Renal pelvis (tissue), 12 donors: ENCODE data around the gene TRAK1. TPM values are rescaled to one million over a fixed set of nuclear protein-coding genes. Genes with fewer than 3 reads are reported as not detected.
A peak's percentile ranks its signal among the peaks of the same experiment; 100 is the strongest.
"Not testable (repeated sequence)": the region's sequence is repeated elsewhere in the genome, so short reads cannot be mapped to it uniquely, and the experiment has no call there.

Source experiments
- DNase-seq: peaks from one replicate; pipeline ENCODE4 v3.0.0-alpha.2; 2013
- long read RNA-seq, 16 experiments: transcript quantifications; one replicate each; lab custom pipeline, GENCODE V29; 2026
- polyA plus RNA-seq, 3 donors: library from polyadenylated mRNA; unstranded; fragments of 120-200 nt; gene quantifications; one replicate each; pipeline ENCODE4 v1.2.1, GENCODE V29; 2013; ENCODE audit not compliant: insufficient read length in 3 of 3

The TRAK1 gene, protein sequence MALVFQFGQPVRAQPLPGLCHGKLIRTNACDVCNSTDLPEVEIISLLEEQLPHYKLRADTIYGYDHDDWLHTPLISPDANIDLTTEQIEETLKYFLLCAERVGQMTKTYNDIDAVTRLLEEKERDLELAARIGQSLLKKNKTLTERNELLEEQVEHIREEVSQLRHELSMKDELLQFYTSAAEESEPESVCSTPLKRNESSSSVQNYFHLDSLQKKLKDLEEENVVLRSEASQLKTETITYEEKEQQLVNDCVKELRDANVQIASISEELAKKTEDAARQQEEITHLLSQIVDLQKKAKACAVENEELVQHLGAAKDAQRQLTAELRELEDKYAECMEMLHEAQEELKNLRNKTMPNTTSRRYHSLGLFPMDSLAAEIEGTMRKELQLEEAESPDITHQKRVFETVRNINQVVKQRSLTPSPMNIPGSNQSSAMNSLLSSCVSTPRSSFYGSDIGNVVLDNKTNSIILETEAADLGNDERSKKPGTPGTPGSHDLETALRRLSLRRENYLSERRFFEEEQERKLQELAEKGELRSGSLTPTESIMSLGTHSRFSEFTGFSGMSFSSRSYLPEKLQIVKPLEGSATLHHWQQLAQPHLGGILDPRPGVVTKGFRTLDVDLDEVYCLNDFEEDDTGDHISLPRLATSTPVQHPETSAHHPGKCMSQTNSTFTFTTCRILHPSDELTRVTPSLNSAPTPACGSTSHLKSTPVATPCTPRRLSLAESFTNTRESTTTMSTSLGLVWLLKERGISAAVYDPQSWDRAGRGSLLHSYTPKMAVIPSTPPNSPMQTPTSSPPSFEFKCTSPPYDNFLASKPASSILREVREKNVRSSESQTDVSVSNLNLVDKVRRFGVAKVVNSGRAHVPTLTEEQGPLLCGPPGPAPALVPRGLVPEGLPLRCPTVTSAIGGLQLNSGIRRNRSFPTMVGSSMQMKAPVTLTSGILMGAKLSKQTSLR
- 10 to 100 TPM; 41.5 to 51.4 (median 51.4) TPM for polyA plus RNA-seq
- long read RNA-seq, donor 1, full-length matches to known transcripts = 2 of 7 reads
- long read RNA-seq, donor 1, partial matches to known transcripts = 5 of 7 reads
- long read RNA-seq, donor 1, other reads (novel, unspliced or antisense) = 0 of 7 reads
- long read RNA-seq, donor 2 = 0 reads
- long read RNA-seq, donor 3 = 0 reads
- long read RNA-seq, donor 4, full-length matches to known transcripts = 1 of 1 reads
- long read RNA-seq, donor 4, partial matches to known transcripts = 0 of 1 reads
- long read RNA-seq, donor 4, other reads (novel, unspliced or antisense) = 0 of 1 reads
- long read RNA-seq, donor 5 = 0 reads
- long read RNA-seq, donor 6, full-length matches to known transcripts = 2 of 15 reads
- long read RNA-seq, donor 6, partial matches to known transcripts = 13 of 15 reads
- long read RNA-seq, donor 6, other reads (novel, unspliced or antisense) = 0 of 15 reads
- long read RNA-seq, donor 7, full-length matches to known transcripts = 4 of 4 reads
- long read RNA-seq, donor 7, partial matches to known transcripts = 0 of 4 reads
- long read RNA-seq, donor 7, other reads (novel, unspliced or antisense) = 0 of 4 reads
- long read RNA-seq, donor 8 = 0 reads
- long read RNA-seq, donor 9, full-length matches to known transcripts = 1 of 6 reads
- long read RNA-seq, donor 9, partial matches to known transcripts = 5 of 6 reads
- long read RNA-seq, donor 9, other reads (novel, unspliced or antisense) = 0 of 6 reads
- long read RNA-seq, donor 10, partial matches to known transcripts = 11 of 11 reads
- long read RNA-seq, donor 10, other reads (novel, unspliced or antisense) = 0 of 11 reads
- long read RNA-seq, donor 11 = 0 reads
- long read RNA-seq, donor 12, full-length matches to known transcripts = 2 of 2 reads
- long read RNA-seq, donor 12, partial matches to known transcripts = 0 of 2 reads
- long read RNA-seq, donor 12, other reads (novel, unspliced or antisense) = 0 of 2 reads
- long read RNA-seq, donor 13, partial matches to known transcripts = 19 of 19 reads
- long read RNA-seq, donor 13, other reads (novel, unspliced or antisense) = 0 of 19 reads
- long read RNA-seq, donor 14 = 0 reads
- long read RNA-seq, donor 15, full-length matches to known transcripts = 7 of 24 reads
- long read RNA-seq, donor 15, partial matches to known transcripts = 17 of 24 reads
- long read RNA-seq, donor 15, other reads (novel, unspliced or antisense) = 0 of 24 reads
- long read RNA-seq, donor 16, partial matches to known transcripts = 5 of 5 reads
- long read RNA-seq, donor 16, other reads (novel, unspliced or antisense) = 0 of 5 reads

DNA sequence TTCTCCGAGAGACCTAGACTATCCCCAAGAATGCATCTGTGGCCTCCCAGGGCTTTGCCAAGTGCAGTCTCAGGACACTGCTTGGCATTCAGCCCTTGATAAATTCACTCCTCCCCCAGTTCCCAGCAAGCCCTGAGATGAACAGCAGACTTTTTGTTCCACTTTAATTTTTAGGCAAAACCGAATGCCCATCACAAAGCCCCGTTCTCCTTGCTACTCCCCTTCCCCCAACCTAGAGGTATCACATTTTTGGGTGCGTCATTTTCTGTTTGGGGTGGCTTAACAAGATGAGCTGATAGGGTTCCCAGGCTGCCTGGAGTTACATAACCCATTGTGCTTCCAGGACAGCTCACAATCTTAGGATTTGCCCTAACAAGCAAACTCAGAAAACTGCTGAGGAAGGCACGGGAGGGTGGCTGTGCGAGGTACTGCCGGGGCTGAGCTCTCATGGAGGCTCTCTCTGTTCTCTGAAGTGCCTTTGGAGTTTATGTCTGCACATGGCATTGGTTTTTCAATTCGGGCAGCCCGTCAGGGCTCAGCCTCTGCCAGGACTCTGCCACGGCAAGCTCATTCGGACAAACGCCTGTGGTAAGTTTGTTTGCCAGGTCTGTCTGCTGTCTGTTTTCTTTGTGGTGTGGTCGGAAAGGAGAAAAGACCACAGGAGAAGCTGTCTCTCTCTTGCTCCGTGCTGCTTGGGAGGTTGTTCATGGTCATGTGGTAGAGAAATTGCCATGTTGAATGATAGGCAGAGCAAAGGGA, at the start of gene TRAK1:
TRAK1 (plus strand) TSS at position 385 of the 759 bp plus-strand sequence; CDS start at position 498, 113 bp downstream.
- DNase-seq = no peak

DNA sequence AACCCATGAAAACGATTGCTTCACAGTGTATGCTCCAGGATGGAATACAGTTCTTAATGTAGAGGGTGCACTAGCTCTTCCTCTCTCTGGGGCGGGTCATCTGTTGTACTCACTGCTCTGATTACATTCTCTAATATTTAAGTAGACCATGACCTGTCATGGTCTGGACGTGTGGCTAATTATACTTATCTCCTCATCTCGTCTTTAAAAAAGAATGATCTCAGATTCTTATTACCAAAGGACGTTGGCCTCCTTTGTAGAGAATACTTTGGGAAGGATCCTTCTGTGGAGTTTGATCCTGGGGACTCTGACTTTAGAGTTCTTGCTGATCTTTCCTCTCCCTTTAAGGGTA, 48.4 kb upstream of the TRAK1 start:
- no peak for DNase-seq

DNA sequence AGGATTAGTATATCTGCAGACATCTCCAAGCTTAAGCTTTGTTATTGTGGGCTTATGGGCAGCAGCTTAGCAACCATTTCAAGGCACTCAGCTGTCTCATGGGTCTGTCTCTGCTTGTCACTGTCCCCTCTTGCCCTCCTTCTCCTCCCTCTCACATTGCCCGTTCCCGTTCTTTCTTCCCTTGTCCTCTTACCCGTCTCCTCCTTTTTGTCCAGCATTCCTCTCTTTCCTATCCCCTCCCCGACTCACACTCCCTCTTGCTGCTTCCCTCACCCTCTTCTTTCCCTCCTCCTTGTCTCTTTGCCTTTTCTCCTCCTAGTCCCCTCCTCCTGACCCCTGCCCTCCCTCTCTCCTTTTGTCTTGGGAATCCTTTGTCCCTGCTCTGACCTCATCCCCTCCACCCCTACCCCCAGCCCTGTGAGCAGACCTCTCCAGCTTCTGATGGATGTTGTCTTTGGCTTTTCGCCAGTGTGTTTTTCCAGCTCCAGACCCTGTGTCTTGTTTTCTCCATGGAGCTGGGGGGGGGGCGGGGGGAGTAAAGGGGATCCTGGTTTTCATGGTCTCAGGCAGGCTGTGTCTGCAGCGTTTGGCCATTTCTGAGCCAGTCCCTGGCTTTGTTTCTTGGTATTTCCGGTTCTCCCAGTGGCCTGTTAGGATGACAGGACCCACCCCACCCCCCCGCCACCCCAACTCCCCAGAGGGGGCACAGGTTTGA, 47.9 kb upstream of the TRAK1 start:
- DNase-seq = peak; percentile 94

DNA sequence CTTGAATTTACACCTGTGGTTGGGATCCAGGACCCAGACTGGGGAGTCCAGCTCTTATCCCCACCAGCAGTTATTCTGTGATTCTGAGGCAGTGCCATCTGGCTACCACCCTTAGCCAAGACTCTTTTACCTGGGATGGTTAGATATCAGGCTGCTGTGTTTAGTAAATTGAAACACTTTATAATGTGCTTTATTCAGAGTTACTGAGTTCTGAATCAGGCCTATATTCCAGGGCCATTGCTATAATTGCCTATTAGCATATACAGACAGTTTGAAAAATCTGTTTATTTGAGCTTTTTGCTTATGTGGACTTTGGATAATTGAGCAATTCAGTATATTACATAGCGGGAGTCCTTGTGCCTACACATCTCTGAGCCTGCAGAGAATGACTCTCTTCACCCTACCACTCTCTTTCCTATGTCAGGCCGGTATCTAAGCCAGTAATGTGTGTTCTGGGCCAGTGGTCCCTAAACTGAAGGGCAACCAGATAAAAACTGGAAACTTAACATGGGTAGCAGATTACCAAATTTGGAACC, 45.4 kb upstream of the TRAK1 start:
- DNase-seq = no peak

DNA sequence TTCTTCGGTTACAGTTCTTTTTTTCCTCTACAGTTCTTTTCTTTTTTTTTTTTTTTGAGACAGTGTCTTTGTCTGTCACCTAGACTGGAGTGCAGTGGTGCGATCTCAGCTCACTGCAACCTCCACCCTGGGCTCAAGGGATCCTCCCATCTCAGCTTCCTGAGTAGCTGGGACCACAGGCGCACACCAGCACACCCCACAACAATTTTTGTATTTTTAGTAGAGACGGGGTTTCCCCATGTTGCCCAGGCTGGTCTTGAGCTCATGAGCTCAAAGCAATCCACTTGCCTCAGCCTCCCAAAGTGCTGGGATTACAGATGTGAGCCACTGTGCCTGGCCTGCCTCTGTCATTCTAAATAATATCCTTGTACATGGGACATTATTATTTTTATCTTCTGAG, 42.6 kb upstream of the TRAK1 start:
- DNase-seq = not testable (repeated sequence)

DNA sequence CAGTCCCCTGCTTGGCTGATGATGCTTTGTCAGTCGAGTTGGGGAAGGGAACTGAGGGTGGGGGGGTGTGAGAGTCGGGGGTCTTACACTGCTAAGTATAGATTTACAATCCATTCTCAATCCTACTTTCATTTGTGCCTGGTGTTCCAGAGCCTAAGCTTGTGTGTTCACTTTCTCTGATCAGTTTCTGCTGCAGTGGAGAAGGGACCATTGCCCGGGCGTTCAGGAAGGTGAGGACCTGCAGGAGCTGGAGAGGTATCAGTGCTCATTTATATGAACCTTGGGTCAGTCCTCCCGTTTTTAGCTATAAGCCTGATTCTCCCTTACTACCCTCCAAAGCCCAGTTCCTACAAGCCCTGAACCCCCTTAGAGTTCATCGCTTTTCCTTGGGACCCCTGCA, 41.0 kb upstream of the TRAK1 start:
- DNase-seq = no peak

DNA sequence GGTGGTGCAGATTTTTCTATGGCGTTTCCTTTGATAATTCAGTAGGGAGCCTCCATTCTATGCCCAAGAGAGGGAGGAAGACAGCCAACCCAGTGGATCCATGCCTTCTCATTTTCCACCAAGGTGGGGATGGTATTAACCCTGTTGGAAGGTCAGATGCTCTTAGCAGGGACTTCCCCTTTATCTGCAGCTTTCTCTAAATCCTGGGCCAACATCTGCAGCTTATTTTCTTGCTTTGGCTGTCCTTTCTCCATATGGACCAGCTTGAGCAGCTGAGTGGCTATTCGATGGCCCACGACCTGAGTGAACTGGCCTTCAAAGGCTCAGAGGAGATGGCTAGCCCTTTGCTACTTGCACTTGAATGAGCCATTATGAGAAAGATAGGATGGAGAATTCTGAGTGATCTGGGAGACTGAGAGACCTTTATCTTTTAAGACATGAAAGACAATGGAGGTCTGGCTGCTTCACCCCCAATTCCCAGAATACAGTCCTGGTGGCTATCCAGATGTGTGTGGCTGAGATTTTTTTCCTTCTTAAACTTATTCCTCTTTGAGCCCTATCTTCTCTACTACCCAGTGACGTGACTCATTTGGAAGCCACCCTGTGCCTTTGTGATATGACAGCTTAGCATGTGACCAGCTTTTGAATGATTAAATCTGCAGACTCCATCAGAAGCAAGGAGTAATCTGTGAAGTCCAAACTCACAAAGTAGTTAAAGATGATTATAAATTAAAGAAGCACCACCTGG, 39.6 kb upstream of the TRAK1 start:
- no peak for DNase-seq

DNA sequence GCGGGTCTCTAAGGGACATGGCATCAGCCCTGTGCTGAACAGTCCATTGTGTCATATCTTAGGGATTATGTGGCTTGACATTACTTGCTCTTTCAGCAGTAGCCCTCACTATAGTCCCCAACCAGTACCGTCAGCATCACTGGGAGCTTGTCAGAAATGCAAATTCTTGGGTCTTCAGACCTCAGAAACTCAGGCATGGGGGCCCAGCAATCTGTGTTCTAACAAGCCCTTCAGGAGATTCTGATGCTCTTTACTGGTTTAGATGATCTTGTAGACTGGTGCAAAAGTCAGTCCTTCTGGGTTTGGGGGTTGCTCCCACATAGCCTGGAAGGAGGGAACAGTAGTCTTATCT, 39.0 kb upstream of the TRAK1 start:
- no peak for DNase-seq

DNA sequence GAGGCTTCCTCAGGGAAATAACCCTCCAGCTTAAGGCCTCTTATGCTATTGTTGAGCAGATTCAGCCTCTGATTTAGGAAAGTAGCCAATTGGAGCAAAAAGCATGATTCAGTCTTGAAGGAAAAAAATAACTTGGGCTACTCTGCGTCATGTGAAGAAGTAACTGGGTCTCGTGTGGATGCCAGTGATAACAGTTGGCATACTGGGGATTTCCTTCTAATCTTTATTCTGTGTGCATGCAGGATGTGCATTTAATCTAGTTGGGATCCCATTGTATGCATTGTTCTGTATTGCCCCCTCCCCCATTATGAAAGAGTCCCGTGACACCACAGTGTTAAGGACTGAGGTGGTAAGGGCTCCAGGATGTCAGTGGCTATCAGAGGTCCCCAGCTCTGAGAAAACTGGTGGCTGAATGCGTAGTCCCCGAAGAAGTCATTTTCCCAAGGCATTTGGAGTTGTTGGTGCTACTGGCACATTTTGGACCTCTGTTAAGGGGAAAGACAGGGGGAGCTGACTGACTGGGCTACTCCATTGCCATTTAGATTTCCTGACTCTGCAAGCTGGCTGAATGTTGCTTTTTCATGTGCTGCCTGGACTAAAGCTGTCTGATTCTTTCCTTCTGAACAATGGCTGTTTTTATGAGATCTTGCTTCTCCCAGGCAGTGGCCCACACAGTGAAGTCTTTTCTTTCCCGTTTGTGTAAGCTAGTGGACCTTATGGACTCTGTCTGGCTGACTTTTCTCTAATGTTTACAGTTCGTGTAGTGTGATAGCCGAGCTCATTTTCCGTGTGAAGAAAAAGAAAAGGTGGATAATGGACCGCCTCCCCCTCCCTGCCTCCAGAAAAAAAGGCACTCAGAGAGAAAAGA, 38.4 kb upstream of the TRAK1 start:
- peak; percentile 55 for DNase-seq

DNA sequence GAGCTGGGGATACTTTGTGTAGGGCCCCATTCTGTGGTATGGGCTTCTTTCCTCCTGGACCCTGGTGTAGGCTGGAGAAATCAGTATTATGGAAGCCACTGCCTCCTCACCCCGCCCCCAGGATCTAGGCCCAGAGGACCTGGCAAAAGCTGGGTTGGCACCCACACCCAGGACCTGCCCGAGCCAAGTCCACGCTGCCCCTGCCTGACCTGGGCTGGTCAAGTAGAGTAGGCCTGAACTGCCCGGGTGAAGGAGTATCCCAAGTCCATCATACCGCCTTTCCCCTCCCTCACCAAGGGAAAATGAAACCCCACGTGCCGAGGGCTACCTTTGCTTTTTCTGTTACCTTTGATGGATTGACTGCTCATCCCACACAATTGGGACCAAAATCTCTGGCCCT, 37.7 kb upstream of the TRAK1 start:
- no peak for DNase-seq

DNA sequence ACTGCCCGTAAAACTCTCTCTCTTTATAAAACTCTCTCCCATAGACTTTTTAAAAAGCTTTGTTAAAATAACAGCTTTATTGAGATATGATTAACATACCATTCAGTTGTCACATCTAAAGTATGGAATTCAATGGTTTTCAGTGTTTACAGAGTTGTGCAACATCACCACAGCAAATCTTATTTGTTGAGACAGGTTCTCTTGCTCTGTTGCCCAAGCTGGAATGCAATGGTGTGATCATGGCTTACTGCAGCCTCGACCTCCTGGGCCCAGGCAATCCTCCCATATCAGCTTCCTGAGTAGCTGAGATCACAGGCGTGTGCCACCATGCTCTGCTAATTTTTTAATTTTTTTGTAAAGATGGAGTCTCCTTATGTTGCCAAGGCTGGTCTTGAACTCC, 35.9 kb upstream of the TRAK1 start:
- no peak for DNase-seq

DNA sequence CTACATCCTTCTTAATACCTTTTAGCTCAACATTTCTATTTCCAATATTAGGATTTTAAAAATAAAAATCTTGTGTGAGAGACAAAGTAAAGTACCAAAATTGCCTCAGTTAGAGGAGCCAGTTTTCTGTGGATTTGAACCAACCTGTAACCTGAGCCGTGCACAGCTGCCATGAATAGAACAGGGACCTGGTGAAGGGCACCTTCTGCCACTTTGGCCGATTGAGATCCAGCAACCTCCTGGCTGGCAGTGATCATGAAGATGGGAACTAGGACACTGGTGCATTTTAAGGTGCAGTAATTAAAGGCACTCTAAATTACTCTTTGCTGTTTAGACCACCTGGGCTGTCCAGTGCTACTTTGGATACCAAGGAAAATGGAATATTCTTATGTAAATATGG, 34.3 kb upstream of the TRAK1 start:
- no peak for DNase-seq

DNA sequence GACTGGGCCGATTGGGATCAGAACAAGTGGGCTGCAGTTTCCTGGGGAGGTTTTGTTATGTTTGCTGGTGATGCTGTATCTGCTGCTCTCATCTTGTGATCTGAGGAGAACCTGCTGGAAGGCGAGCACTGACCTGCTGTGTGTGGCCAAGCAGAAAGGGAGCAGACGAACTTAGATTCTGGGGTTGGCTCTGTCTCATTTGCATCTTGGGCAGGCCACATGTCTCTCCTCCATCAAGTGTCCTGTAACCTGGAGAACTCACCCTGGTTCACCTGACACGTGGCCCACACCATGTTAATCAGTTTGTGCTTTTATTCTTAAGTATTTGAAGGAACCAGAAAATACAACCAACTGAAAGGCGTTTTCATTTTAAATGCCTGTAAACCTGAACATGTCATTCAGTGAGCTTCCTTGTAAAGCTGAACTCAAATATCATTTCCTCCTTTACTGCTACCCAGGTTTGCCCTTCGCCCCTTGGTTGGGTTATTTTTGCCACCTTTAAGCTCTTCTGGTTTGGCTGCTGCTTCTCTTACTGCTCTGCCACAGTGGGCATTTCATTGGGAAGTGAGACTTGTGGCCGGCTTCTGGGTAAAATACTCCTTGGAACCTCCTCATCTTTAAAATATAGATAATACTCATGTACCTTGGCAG, 33.5 kb upstream of the TRAK1 start:
- DNase-seq = no peak

DNA sequence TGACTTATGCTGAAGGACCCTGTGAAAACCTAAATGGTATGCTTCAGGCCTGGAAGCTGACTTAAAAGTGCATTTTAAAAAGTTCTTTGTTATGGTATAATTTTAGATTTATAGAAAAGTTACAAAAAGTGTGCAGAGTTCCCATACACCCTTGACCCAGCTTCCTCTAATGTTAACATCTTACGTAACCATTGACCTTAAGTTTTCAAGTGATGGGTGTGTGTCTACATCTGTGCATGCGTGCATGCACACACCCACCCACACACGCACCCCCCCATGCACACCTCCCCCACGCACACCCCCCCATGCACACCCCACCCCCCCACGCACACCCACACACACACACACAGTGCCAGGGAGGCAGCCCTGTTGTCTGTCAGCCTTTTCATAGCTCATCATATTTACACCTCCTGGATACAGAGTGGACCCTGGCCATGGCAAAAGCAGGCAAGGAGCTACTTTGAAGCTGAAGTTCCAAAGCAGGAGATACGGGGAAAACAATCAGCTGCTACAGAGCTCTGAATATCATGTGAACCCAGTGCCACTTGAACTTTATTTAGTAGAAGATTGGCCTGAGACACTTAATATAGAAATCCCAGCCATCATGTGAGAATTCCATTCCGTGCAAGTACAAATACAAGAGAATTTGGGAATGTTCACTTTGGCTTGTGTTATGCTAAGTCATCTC, 30.0 kb upstream of the TRAK1 start:
- no peak for DNase-seq

DNA sequence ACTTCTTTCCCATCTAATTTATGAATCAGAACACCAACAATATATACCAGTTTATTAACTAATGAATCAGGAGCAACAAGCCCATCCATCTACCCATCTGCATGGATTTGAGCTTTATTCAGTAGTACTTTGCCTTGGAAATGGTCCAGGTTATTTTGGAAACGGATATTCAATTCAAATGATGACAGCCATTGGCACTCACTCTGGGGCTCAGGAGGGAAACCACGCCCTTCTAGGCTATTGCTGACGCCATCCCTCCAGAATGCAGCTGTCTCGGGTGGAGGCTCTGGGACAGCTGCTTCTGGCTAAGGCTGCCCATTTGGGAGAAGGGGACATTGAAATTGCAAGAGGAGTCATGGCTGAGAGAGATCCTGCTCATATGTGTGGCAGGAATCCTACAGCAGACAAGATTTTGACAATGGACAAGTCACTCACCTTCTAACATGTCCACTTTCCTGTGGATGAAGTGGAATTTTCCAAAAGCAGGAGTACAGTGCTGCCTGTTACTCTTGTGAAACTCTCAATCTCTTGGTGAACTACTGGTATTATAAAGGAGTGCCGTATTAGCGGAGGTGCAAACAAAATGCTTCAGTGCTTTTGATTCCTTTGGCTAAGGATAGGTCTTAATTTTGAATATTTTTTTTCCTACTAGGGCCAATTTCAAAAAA, 29.3 kb upstream of the TRAK1 start:
- no peak for DNase-seq
